HUES48 (cell line): ENCODE measurements around the gene WDR12.
"Not testable (repeated sequence)": the region's sequence is repeated elsewhere in the genome, so short reads cannot be mapped to it uniquely, and the experiment has no call there.

Experiments
- H3K27ac ChIP-seq: one replicate; pipeline ENCODE4 v1.7.0; 2013; ENCODE audit warnings: low read depth, low read length, inconsistent platforms
- H3K27me3 ChIP-seq: 2 replicates; pipeline ENCODE4 v1.6.1; 2013; ENCODE audit warnings: mild to moderate bottlenecking, low read length; ENCODE audit not compliant: control insufficient read depth, insufficient read depth
- H3K36me3 ChIP-seq: 2 replicates; pipeline ENCODE4 v1.6.1; 2013; ENCODE audit warnings: low read length; ENCODE audit not compliant: control insufficient read depth, insufficient read depth
- H3K4me1 ChIP-seq: 2 replicates; pipeline ENCODE4 v1.6.1; 2013; ENCODE audit warnings: mild to moderate bottlenecking, low read length; ENCODE audit not compliant: control insufficient read depth, insufficient read depth
- H3K4me3 ChIP-seq: 2 replicates; pipeline ENCODE4 v1.5.1; 2013; ENCODE audit warnings: mild to moderate bottlenecking, low read depth, low read length
- H3K9ac ChIP-seq: 2 replicates; pipeline ENCODE4 v1.6.1; 2013; ENCODE audit warnings: mild to moderate bottlenecking, low read depth, low read length, moderate library complexity
- H3K9me3 ChIP-seq: 2 replicates; pipeline ENCODE4 v1.6.1; 2013; ENCODE audit warnings: low read length; ENCODE audit not compliant: control insufficient read depth, insufficient read depth

WDR12 gene

GRCh38 chr2:202911512-202912341 is at the start of gene WDR12, which contains the start of gene CARF:
TSS of gene WDR12 (minus strand) at chr2:202911673. CDS start at chr2:202911476, 197 bp downstream.
TSS of gene CARF (plus strand) at chr2:202912275. CDS start at chr2:202941903, 29,628 bp downstream.
- H3K4me1 ChIP-seq = no peaks in the 10 kb centered on the region

GRCh38 chr2:202960524-202960923 is 49.1 kb upstream of the WDR12 start:
- Histone ChIP-seq H3K27me3 (no peaks in the 10 kb centered on the region), H3K27ac (no peak overlapping the region)

More at GRCh38 chr2:202911512-202912341, at the start of gene WDR12, which contains the start of gene CARF:
- H3K4me3 ChIP-seq = peak within 1 kb of the TSS; percentile 99
- no peaks in the 10 kb centered on the region for H3K27me3 ChIP-seq
- no peaks in the 10 kb centered on the region for H3K9me3 ChIP-seq
- H3K36me3 ChIP-seq = peaks cover 12% of the 10 kb centered on the region
- H3K27ac ChIP-seq = peak within 1 kb of the TSS; percentile 92
- H3K9ac ChIP-seq = peak within 1 kb of the TSS; percentile 88

GRCh38 chr2:202950592-202950991 is 39.1 kb upstream of the WDR12 start:
- Histone ChIP-seq H3K4me3 (no peak overlapping the region), H3K9me3 (peaks cover 8% of the 10 kb centered on the region; the same call in 1 of the 2 replicates), H3K4me1 (no peaks in the 10 kb centered on the region), H3K27ac (no peak overlapping the region), H3K9ac (no peak overlapping the region), H3K27me3 (no peaks in the 10 kb centered on the region), H3K36me3 (no peaks in the 10 kb centered on the region)

More at GRCh38 chr2:202960524-202960923, 49.1 kb upstream of the WDR12 start:
- Histone ChIP-seq H3K9ac (no peak overlapping the region), H3K4me1 (no peaks in the 10 kb centered on the region), H3K36me3 (no peaks in the 10 kb centered on the region), H3K9me3 (no peaks in the 10 kb centered on the region), H3K4me3 (no peak overlapping the region)

GRCh38 chr2:202949333-202949732 is 37.9 kb upstream of the WDR12 start:
- not testable (repeated sequence) for H3K27ac ChIP-seq, H3K4me3 ChIP-seq, H3K36me3 ChIP-seq, H3K4me1 ChIP-seq, H3K9ac ChIP-seq, H3K27me3 ChIP-seq
- peaks cover 11% of the 10 kb centered on the region; the same call in 1 of the 2 replicates for H3K9me3 ChIP-seq

- Histone ChIP-seq H3K9me3 (peaks cover 11% of the 10 kb centered on the region; the same call in 1 of the 2 replicates), H3K9ac (no peak overlapping the region), H3K27ac (no peak overlapping the region), H3K4me1 (no peaks in the 10 kb centered on the region), H3K4me3 (no peak overlapping the region), H3K36me3 (no peaks in the 10 kb centered on the region), H3K27me3 (no peaks in the 10 kb centered on the region)
Measured at GRCh38 chr2:202945497-202945896, 34.0 kb upstream of the WDR12 start.

GRCh38 chr2:202944816-202945215 is 33.3 kb upstream of the WDR12 start:
- Histone ChIP-seq H3K9me3 (peaks cover 11% of the 10 kb centered on the region; the same call in 1 of the 2 replicates), H3K36me3 (no peaks in the 10 kb centered on the region), H3K4me1 (no peaks in the 10 kb centered on the region), H3K9ac (no peak overlapping the region), H3K4me3 (no peak overlapping the region), H3K27ac (no peak overlapping the region), H3K27me3 (no peaks in the 10 kb centered on the region)

GRCh38 chr2:202944408-202944807 is 32.9 kb upstream of the WDR12 start:
- Histone ChIP-seq H3K9me3 (peaks cover 11% of the 10 kb centered on the region; the same call in 1 of the 2 replicates), H3K27me3 (no peaks in the 10 kb centered on the region), H3K9ac (no peak overlapping the region), H3K4me1 (no peaks in the 10 kb centered on the region), H3K36me3 (no peaks in the 10 kb centered on the region), H3K4me3 (no peak overlapping the region), H3K27ac (no peak overlapping the region)

GRCh38 chr2:202941771-202942170 is 30.3 kb upstream of the WDR12 start:
- Histone ChIP-seq H3K36me3 (no peaks in the 10 kb centered on the region), H3K27ac (no peak overlapping the region)

GRCh38 chr2:202938960-202939359 is 27.5 kb upstream of the WDR12 start:
- H3K4me3 ChIP-seq = no peak overlapping the region
- H3K27ac ChIP-seq = no peak overlapping the region
- H3K9ac ChIP-seq = no peak overlapping the region
- no peaks in the 10 kb centered on the region for H3K36me3 ChIP-seq
- H3K9me3 ChIP-seq = no peaks in the 10 kb centered on the region
- H3K4me1 ChIP-seq = no peaks in the 10 kb centered on the region
- H3K27me3 ChIP-seq = no peaks in the 10 kb centered on the region

More at GRCh38 chr2:202941771-202942170, 30.3 kb upstream of the WDR12 start:
- Histone ChIP-seq H3K4me1 (no peaks in the 10 kb centered on the region), H3K9me3 (0 out of 2 replicates have a peak, but pooled peaks cover 4% of the 10 kb centered on the region), H3K9ac (no peak overlapping the region), H3K27me3 (no peaks in the 10 kb centered on the region), H3K4me3 (no peak overlapping the region)

GRCh38 chr2:202934456-202934855 is 23.0 kb upstream of the WDR12 start:
- no peak overlapping the region for H3K27ac ChIP-seq

GRCh38 chr2:202933958-202934357 is 22.5 kb upstream of the WDR12 start:
- Histone ChIP-seq H3K36me3 (no peaks in the 10 kb centered on the region), H3K27ac (no peak overlapping the region), H3K4me1 (no peaks in the 10 kb centered on the region), H3K9ac (no peak overlapping the region), H3K9me3 (no peaks in the 10 kb centered on the region), H3K27me3 (no peaks in the 10 kb centered on the region), H3K4me3 (no peak overlapping the region)

More at GRCh38 chr2:202934456-202934855, 23.0 kb upstream of the WDR12 start:
- no peaks in the 10 kb centered on the region for H3K36me3 ChIP-seq
- H3K9ac ChIP-seq = no peak overlapping the region
- no peaks in the 10 kb centered on the region for H3K4me1 ChIP-seq
- no peak overlapping the region for H3K4me3 ChIP-seq
- H3K27me3 ChIP-seq = no peaks in the 10 kb centered on the region
- no peaks in the 10 kb centered on the region for H3K9me3 ChIP-seq
